ENCODE results near the gene C3orf70.

- TF ChIP-seq, protein P1, sequence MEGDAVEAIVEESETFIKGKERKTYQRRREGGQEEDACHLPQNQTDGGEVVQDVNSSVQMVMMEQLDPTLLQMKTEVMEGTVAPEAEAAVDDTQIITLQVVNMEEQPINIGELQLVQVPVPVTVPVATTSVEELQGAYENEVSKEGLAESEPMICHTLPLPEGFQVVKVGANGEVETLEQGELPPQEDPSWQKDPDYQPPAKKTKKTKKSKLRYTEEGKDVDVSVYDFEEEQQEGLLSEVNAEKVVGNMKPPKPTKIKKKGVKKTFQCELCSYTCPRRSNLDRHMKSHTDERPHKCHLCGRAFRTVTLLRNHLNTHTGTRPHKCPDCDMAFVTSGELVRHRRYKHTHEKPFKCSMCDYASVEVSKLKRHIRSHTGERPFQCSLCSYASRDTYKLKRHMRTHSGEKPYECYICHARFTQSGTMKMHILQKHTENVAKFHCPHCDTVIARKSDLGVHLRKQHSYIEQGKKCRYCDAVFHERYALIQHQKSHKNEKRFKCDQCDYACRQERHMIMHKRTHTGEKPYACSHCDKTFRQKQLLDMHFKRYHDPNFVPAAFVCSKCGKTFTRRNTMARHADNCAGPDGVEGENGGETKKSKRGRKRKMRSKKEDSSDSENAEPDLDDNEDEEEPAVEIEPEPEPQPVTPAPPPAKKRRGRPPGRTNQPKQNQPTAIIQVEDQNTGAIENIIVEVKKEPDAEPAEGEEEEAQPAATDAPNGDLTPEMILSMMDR (IDR thresholded peaks at IDR 0.05; ENCODE audit: low read depth, low read length), result no peak
- no peak for TF ChIP-seq POLR2A (IDR thresholded peaks at IDR 0.05; ENCODE audit: extremely low read depth, insufficient read length)
- TF ChIP-seq, protein P2, sequence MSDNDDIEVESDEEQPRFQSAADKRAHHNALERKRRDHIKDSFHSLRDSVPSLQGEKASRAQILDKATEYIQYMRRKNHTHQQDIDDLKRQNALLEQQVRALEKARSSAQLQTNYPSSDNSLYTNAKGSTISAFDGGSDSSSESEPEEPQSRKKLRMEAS (IDR thresholded peaks at IDR 0.05; ENCODE audit: low read depth, low read length), result no peak
Observed at GRCh38 chr3:185162634-185163033, 9.8 kb upstream of the C3orf70 start.

Data from NB4 (cell line).